ENCODE results near the gene HRH3. TPM values are rescaled to one million over a fixed set of nuclear protein-coding genes. Genes with fewer than 3 reads are reported as not detected.

Gene HRH3
- total and polyA plus RNA-seq, 5 donors from 2014 or later: not detected

- Mint-ChIP-seq H3K4me1 (peaks cover 0 to 3% (median 1%) of the 10 kb centered on the region in 4 donors), H3K27me3 (no peaks in the 10 kb centered on the region), H3K27ac (peak overlapping the region in 2 of 3 donors; percentile 41 to 48), H3K36me3 (peaks cover 24% of the 10 kb centered on the region), H3K9me3 (no peaks in the 10 kb centered on the region), H3K4me3 (no peak overlapping the region)
- Histone ChIP-seq H3K27me3 (ENCODE audit: control insufficient read depth, insufficient read depth, low read length) (no peaks in the 10 kb centered on the region), H3K4me1 (ENCODE audit: control insufficient read depth, insufficient read depth, low read length, poor library complexity, severe bottlenecking) (no peaks in the 10 kb centered on the region), H3K27ac (ENCODE audit: insufficient read depth, low read length, poor library complexity, severe bottlenecking) (no peak overlapping the region), H3K36me3 (ENCODE audit: control insufficient read depth, insufficient read depth, low read length) (peaks cover 67% of the 10 kb centered on the region), H3K9me3 (ENCODE audit: control insufficient read depth in 2 of 2, low read length in 2 of 2) (no peaks in the 10 kb centered on the region), H3K4me3 (ENCODE audit: low read depth, low read length) (no peak overlapping the region)
- ATAC-seq (ENCODE audit: low read depth in 2 of 2): no peak
- no peak for DNase-seq
Observed at GRCh38 chr20:62265365-62265764, 45.3 kb upstream of the HRH3 start.

DNA sequence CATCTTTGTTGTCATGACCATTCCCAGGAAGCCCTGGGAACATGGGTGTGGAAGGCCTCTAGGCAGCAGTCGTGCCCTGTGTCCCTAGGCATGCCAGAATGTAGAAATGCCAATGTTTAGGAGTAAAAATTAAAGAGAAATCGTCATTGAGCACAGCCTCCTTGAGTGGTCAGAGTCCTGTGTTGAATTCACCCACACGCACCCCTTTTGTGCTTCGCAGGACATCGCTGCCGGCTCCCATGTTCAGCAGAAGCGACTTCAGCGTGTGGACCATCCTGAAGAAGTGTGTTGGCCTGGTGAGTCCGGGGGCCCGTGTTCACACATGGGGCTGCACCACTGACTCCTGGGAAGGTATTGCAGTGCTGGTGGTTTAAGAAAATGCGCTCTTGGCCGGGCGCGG lies 43.3 kb upstream of the HRH3 start:
- Mint-ChIP-seq H3K9me3 (no peaks in the 10 kb centered on the region), H3K27me3 (no peaks in the 10 kb centered on the region), H3K27ac (no peak overlapping the region), H3K36me3 (peaks cover 32% of the 10 kb centered on the region), H3K4me3 (peak overlapping the region in 1 of 4 donors; percentile 38), H3K4me1 (peaks cover 0 to 5% (median 0%) of the 10 kb centered on the region in 4 donors)
- Histone ChIP-seq H3K27ac (ENCODE audit: insufficient read depth, low read length, poor library complexity, severe bottlenecking) (no peak overlapping the region), H3K36me3 (ENCODE audit: control insufficient read depth, insufficient read depth, low read length) (peaks cover 84% of the 10 kb centered on the region), H3K9me3 (ENCODE audit: control insufficient read depth in 2 of 2, low read length in 2 of 2) (no peaks in the 10 kb centered on the region), H3K27me3 (ENCODE audit: control insufficient read depth, insufficient read depth, low read length) (no peaks in the 10 kb centered on the region), H3K4me3 (ENCODE audit: low read depth, low read length) (no peak overlapping the region), H3K4me1 (ENCODE audit: control insufficient read depth, insufficient read depth, low read length, poor library complexity, severe bottlenecking) (no peaks in the 10 kb centered on the region)
- no peak for ATAC-seq (ENCODE audit: low read depth in 2 of 2)
- DNase-seq: no peak

- H3K4me1 Mint-ChIP-seq: peaks cover 0 to 5% (median under 1%) of the 10 kb centered on the region in 4 donors
- no peaks in the 10 kb centered on the region for H3K9me3 ChIP-seq (ENCODE audit: control insufficient read depth in 2 of 2, low read length in 2 of 2)
- H3K36me3 Mint-ChIP-seq: peaks cover 28% of the 10 kb centered on the region
- H3K4me1 ChIP-seq (ENCODE audit: control insufficient read depth, insufficient read depth, low read length, poor library complexity, severe bottlenecking): no peaks in the 10 kb centered on the region
- H3K4me3 ChIP-seq (ENCODE audit: low read depth, low read length): no peak overlapping the region
- ATAC-seq (ENCODE audit: low read depth in 2 of 2) (no peak), DNase-seq (no peak)
- no peak overlapping the region for H3K27ac ChIP-seq (ENCODE audit: insufficient read depth, low read length, poor library complexity, severe bottlenecking)
- H3K27me3 Mint-ChIP-seq: no peaks in the 10 kb centered on the region
- H3K27ac Mint-ChIP-seq: no peak overlapping the region
- no peak overlapping the region for H3K4me3 Mint-ChIP-seq
- H3K27me3 ChIP-seq (ENCODE audit: control insufficient read depth, insufficient read depth, low read length): no peaks in the 10 kb centered on the region
- H3K36me3 ChIP-seq (ENCODE audit: control insufficient read depth, insufficient read depth, low read length): peaks cover 90% of the 10 kb centered on the region
- H3K9me3 Mint-ChIP-seq: no peaks in the 10 kb centered on the region
Observed at GRCh38 chr20:62262064-62262463, 42.0 kb upstream of the HRH3 start.

DNA sequence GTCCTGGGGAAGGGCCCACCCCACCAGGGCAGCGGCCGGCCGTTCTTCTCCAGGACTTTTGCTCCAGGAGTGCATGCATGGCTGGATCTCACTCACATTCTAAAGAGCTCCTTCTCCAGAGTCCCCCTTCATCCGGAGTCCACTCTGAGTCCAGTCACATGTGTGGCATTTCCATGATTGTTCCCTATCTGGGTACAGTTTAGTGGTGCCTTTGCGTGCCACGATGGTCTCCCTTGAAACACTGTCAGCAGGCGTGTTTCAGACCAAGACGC lies 39.2 kb upstream of the HRH3 start:
- ATAC-seq (ENCODE audit: low read depth in 2 of 2): no peak
- no peaks in the 10 kb centered on the region for H3K4me1 ChIP-seq (ENCODE audit: control insufficient read depth, insufficient read depth, low read length, poor library complexity, severe bottlenecking)
- no peak for DNase-seq
- H3K4me3 ChIP-seq (ENCODE audit: low read depth, low read length): no peak overlapping the region
- no peak overlapping the region for H3K27ac ChIP-seq (ENCODE audit: insufficient read depth, low read length, poor library complexity, severe bottlenecking)
- Mint-ChIP-seq H3K4me3 (no peak overlapping the region), H3K9me3 (no peaks in the 10 kb centered on the region), H3K36me3 (peaks cover 21% of the 10 kb centered on the region), H3K27ac (no peak overlapping the region), H3K27me3 (no peaks in the 10 kb centered on the region), H3K4me1 (peaks cover 0 to 9% (median 4%) of the 10 kb centered on the region in 4 donors)
- H3K9me3 ChIP-seq (ENCODE audit: control insufficient read depth in 2 of 2, low read length in 2 of 2): no peaks in the 10 kb centered on the region
- H3K36me3 ChIP-seq (ENCODE audit: control insufficient read depth, insufficient read depth, low read length): peaks cover 73% of the 10 kb centered on the region
- no peaks in the 10 kb centered on the region for H3K27me3 ChIP-seq (ENCODE audit: control insufficient read depth, insufficient read depth, low read length)

DNA sequence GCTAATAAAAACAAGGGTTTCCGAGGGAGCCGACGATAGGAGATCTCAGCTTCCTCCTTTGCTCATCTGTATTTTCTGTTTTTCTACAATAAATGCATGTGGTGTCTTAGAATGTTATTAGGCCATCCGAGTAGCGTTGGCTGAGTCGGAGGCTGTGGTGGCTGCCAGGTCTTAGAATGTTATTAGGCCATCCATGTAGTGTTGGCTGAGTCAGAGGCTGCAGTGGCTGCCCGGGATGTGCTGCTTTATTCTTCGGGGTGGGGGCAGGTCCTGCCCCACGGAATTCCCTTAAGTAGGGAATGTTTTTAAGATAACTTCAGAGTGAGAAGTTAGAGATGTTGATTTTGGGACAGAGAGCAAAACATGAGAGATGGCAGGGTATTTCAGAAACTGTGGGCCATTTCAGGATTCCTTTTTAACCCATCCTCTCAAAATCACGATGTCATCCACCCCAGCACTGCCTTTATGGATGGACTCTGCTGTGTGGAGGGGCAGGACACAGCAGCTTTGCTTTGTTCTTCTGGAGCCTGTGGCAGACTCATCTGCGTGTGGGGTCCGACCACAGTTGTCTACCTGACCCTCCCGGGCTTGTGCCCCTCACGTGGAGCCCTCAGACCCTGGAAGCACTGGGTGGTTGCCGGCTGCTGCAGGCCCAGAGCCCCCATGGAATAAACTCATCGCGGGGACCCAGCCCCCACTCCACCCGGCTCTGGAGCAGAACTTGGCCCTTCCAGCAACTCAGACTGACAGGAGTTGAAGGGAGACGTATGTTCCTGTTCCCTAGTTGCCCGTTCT lies 38.6 kb upstream of the HRH3 start:
- H3K9me3 ChIP-seq (ENCODE audit: control insufficient read depth in 2 of 2, low read length in 2 of 2): no peaks in the 10 kb centered on the region
- H3K27ac Mint-ChIP-seq: no peak overlapping the region
- peaks cover 0 to 13% (median 5%) of the 10 kb centered on the region in 4 donors for H3K4me1 Mint-ChIP-seq
- DNase-seq (no peak), ATAC-seq (ENCODE audit: low read depth in 2 of 2) (no peak)
- H3K27ac ChIP-seq (ENCODE audit: insufficient read depth, low read length, poor library complexity, severe bottlenecking): no peak overlapping the region
- H3K36me3 ChIP-seq (ENCODE audit: control insufficient read depth, insufficient read depth, low read length): peaks cover 70% of the 10 kb centered on the region
- H3K4me3 ChIP-seq (ENCODE audit: low read depth, low read length): no peak overlapping the region
- no peaks in the 10 kb centered on the region for H3K27me3 Mint-ChIP-seq
- no peaks in the 10 kb centered on the region for H3K4me1 ChIP-seq (ENCODE audit: control insufficient read depth, insufficient read depth, low read length, poor library complexity, severe bottlenecking)
- no peaks in the 10 kb centered on the region for H3K27me3 ChIP-seq (ENCODE audit: control insufficient read depth, insufficient read depth, low read length)
- H3K4me3 Mint-ChIP-seq: no peak overlapping the region
- H3K36me3 Mint-ChIP-seq: peaks cover 21% of the 10 kb centered on the region
- peaks cover 0 to 2% (median 0%) of the 10 kb centered on the region in 7 donors for H3K9me3 Mint-ChIP-seq

GRCh38 chr20:62255976-62256375 lies 35.9 kb upstream of the HRH3 start:
- no peak overlapping the region for H3K27ac Mint-ChIP-seq
- peaks cover 0 to 27% (median 7%) of the 10 kb centered on the region in 4 donors for H3K4me1 Mint-ChIP-seq
- peaks cover 47% of the 10 kb centered on the region for H3K36me3 ChIP-seq (ENCODE audit: control insufficient read depth, insufficient read depth, low read length)
- peaks cover 16% of the 10 kb centered on the region for H3K36me3 Mint-ChIP-seq
- no peak overlapping the region for H3K27ac ChIP-seq (ENCODE audit: insufficient read depth, low read length, poor library complexity, severe bottlenecking)
- no peak for DNase-seq
- H3K4me3 Mint-ChIP-seq: no peak overlapping the region
- no peaks in the 10 kb centered on the region for H3K27me3 ChIP-seq (ENCODE audit: control insufficient read depth, insufficient read depth, low read length)
- H3K4me3 ChIP-seq (ENCODE audit: low read depth, low read length): no peak overlapping the region
- peaks cover 0 to 2% (median 0%) of the 10 kb centered on the region in 7 donors for H3K9me3 Mint-ChIP-seq
- H3K27me3 Mint-ChIP-seq: no peaks in the 10 kb centered on the region
- no peaks in the 10 kb centered on the region for H3K4me1 ChIP-seq (ENCODE audit: control insufficient read depth, insufficient read depth, low read length, poor library complexity, severe bottlenecking)
- no peaks in the 10 kb centered on the region for H3K9me3 ChIP-seq (ENCODE audit: control insufficient read depth in 2 of 2, low read length in 2 of 2)
- no peak for ATAC-seq (ENCODE audit: low read depth in 2 of 2)

DNA sequence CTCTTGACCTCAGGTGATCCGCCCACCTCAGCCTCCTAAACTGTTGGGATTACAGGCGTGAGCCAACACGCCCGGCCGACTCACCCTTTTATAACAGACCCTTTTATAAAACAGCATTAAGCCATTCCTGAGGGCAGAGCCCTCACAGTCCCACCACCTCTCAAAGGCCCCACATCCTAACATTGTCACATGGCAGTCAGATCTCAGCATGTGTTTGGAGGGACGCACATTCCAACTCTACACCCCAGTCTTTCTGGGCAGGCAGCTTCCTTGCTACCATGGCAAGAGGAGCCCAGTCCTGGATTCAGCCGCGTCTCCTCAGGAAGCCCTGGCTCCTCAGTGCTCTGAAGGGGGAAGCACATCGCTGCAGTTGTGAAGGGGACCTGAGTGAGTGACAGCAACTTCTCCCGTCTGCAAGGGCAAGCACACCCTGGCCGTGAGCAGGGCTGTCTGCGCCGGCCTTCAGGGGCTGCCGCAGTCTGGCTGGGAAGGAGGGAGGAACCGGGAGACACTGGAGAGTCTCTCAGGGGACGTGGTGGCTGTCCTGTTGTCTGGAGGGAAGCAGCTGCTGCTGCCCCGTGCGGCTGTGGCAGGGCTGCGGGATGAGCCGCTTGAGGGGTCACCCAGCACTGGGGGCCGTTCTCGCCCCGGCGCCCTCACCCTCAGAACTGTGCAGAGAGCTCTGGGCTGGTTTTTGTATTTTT lies 34.1 kb upstream of the HRH3 start:
- H3K4me3 ChIP-seq (ENCODE audit: low read depth, low read length): no peak overlapping the region
- no peaks in the 10 kb centered on the region for H3K27me3 ChIP-seq (ENCODE audit: control insufficient read depth, insufficient read depth, low read length)
- H3K4me1 Mint-ChIP-seq: peaks cover 0 to 37% (median 11%) of the 10 kb centered on the region in 4 donors
- no peaks in the 10 kb centered on the region for H3K27me3 Mint-ChIP-seq
- peaks cover 0 to 2% (median 0%) of the 10 kb centered on the region in 7 donors for H3K9me3 Mint-ChIP-seq
- H3K4me3 Mint-ChIP-seq: no peak overlapping the region
- H3K27ac ChIP-seq (ENCODE audit: insufficient read depth, low read length, poor library complexity, severe bottlenecking): no peak overlapping the region
- peaks cover 29% of the 10 kb centered on the region for H3K36me3 ChIP-seq (ENCODE audit: control insufficient read depth, insufficient read depth, low read length)
- H3K4me1 ChIP-seq (ENCODE audit: control insufficient read depth, insufficient read depth, low read length, poor library complexity, severe bottlenecking): no peaks in the 10 kb centered on the region
- H3K9me3 ChIP-seq (ENCODE audit: control insufficient read depth in 2 of 2, low read length in 2 of 2): no peaks in the 10 kb centered on the region
- peaks cover 5% of the 10 kb centered on the region for H3K36me3 Mint-ChIP-seq
- no peak overlapping the region for H3K27ac Mint-ChIP-seq
- ATAC-seq (ENCODE audit: low read depth in 2 of 2) (no peak), DNase-seq (no peak)

Measured in CD4-positive, CD25-positive, alpha-beta regulatory T cell (primary cell).